Smooth muscle cell (in vitro differentiated cells): ENCODE results near the gene PCDHGA8. TPM values are rescaled to one million over a fixed set of nuclear protein-coding genes. Genes with fewer than 3 reads are reported as not detected.
"Not testable (repeated sequence)": the region's sequence is repeated elsewhere in the genome, so short reads cannot be mapped to it uniquely, and the experiment has no call there.

Experiments
- DNase-seq: peaks from one replicate; lab custom pipeline; 2025; ENCODE audit not compliant: unreplicated experiment; lab: John Stamatoyannopoulos, UW
- H2AFZ ChIP-seq: fragments of 200-600 bp; sonication (generic); 2 replicates; pipeline ENCODE4 v1.6.0; 2016; ENCODE audit warnings: antibody characterized with exemption, low read depth, mild to moderate bottlenecking
- H3F3A ChIP-seq: fragments of 200-600 bp; sonication (generic); 2 replicates; pipeline ENCODE4 v1.6.0; 2017; ENCODE audit warnings: antibody characterized with exemption, low read depth
- H3K27ac ChIP-seq: fragments of 200-600 bp; sonication (generic); 2 replicates; pipeline ENCODE4 v1.5.1; 2016; ENCODE audit warnings: low read depth, mild to moderate bottlenecking
- H3K27me3 ChIP-seq: fragments of 200-600 bp; sonication (generic); 2 replicates; pipeline ENCODE4 v1.6.1; 2016; ENCODE audit warnings: low read depth, mild to moderate bottlenecking
- H3K36me3 ChIP-seq: fragments of 200-600 bp; sonication (generic); 2 replicates; pipeline ENCODE4 v1.5.1; 2016; ENCODE audit warnings: low read depth
- H3K4me1 ChIP-seq: fragments of 200-600 bp; sonication (generic); 2 replicates; pipeline ENCODE4 v1.5.1; 2016; ENCODE audit warnings: low read depth
- H3K4me2 ChIP-seq: fragments of 200-600 bp; sonication (generic); 2 replicates; pipeline ENCODE4 v1.6.0; 2016; ENCODE audit warnings: mild to moderate bottlenecking
- H3K4me3 ChIP-seq: fragments of 200-600 bp; sonication (generic); 2 replicates; pipeline ENCODE4 v1.5.1; 2016; ENCODE audit warnings: mild to moderate bottlenecking
- H3K79me2 ChIP-seq: fragments of 200-600 bp; sonication (generic); 2 replicates; pipeline ENCODE4 v1.6.0; 2016; ENCODE audit warnings: low read depth, mild to moderate bottlenecking
- H3K9ac ChIP-seq: fragments of 200-600 bp; sonication (generic); 2 replicates; pipeline ENCODE4 v1.6.0; 2016; ENCODE audit warnings: low read depth
- H3K9me3 ChIP-seq: fragments of 200-600 bp; sonication (generic); replicated peaks from 2 replicates; pipeline ENCODE4 v1.5.1; 2016; ENCODE audit warnings: low read depth
- H4K20me1 ChIP-seq: fragments of 200-600 bp; sonication (generic); 2 replicates; pipeline ENCODE4 v1.6.0; 2016; ENCODE audit warnings: low read depth
- WGBS: methylation state at CpG from one replicate; pipeline ENCODE4 v1.1.7; 2016; ENCODE audit warnings: low lambda C conversion rate; 5-methylcytosine and 5-hydroxymethylcytosine counted together
- polyA plus RNA-seq: library from polyadenylated mRNA; unstranded; fragments of >200 nt; fragmentation: Nextera tagmentation; extraction: Ambion mirVana; gene quantifications from 2 replicates; pipeline ENCODE4 v1.2.1, GENCODE V29; 2016
- total RNA-seq: library from RNA; depleted of rRNA; stranded (reverse); fragments of >200 nt; gene quantifications from 2 replicates; pipeline ENCODE4 v1.2.3, GENCODE V29; 2014
- TF ChIP-seq, protein P1 (sequence below): fragments of 200-600 bp; sonication (generic); IDR thresholded peaks from 2 replicates; pipeline ENCODE4 v1.5.1; 2017; ENCODE audit warnings: borderline replicate concordance, mild to moderate bottlenecking, antibody characterized with exemption; ENCODE audit not compliant: insufficient read depth, poor library complexity, severe bottlenecking

The PCDHGA8 gene
- total and polyA plus RNA-seq, 2 experiments from 2014 or later, result 0.25 to 3.2 TPM

DNA sequence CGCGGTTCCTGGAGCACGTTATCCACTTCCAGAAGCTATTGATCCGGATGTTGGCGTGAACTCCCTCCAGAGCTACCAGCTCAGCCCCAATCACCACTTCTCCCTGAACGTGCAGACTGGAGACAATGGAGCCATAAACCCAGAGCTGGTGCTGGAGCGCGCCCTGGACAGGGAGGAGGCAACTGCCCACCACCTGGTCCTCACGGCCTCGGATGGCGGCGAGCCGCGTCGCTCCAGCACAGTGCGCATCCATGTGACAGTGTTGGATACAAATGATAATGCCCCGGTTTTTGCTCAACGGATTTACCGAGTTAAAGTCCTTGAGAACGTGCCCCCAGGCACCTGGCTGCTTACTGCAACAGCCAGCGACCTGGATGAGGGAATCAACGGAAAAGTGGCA lies 11.0 kb downstream of the PCDHGA8 start:
- no peak overlapping the region for H2AFZ ChIP-seq
- peaks cover 20% of the 10 kb centered on the region for H3K9me3 ChIP-seq
- no peak overlapping the region for H3K4me2 ChIP-seq
- H3K79me2 ChIP-seq, result no peaks in the 10 kb centered on the region
- no peaks in the 10 kb centered on the region for H3K36me3 ChIP-seq
- no peaks in the 10 kb centered on the region for H4K20me1 ChIP-seq
- H3K9ac ChIP-seq, result no peak overlapping the region
- H3K4me1 ChIP-seq, result no peaks in the 10 kb centered on the region
- 96% methylated on average over 22 of the region's 22 CpGs for whole genome bisulfite sequencing
- DNase-seq, result no peak
- no peaks in the 10 kb centered on the region for H3K27me3 ChIP-seq
- H3K4me3 ChIP-seq, result no peak overlapping the region
- no peak overlapping the region for H3K27ac ChIP-seq
- H3F3A ChIP-seq, result no peaks in the 10 kb centered on the region
- TF ChIP-seq, protein P1, sequence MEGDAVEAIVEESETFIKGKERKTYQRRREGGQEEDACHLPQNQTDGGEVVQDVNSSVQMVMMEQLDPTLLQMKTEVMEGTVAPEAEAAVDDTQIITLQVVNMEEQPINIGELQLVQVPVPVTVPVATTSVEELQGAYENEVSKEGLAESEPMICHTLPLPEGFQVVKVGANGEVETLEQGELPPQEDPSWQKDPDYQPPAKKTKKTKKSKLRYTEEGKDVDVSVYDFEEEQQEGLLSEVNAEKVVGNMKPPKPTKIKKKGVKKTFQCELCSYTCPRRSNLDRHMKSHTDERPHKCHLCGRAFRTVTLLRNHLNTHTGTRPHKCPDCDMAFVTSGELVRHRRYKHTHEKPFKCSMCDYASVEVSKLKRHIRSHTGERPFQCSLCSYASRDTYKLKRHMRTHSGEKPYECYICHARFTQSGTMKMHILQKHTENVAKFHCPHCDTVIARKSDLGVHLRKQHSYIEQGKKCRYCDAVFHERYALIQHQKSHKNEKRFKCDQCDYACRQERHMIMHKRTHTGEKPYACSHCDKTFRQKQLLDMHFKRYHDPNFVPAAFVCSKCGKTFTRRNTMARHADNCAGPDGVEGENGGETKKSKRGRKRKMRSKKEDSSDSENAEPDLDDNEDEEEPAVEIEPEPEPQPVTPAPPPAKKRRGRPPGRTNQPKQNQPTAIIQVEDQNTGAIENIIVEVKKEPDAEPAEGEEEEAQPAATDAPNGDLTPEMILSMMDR, result no peak

DNA sequence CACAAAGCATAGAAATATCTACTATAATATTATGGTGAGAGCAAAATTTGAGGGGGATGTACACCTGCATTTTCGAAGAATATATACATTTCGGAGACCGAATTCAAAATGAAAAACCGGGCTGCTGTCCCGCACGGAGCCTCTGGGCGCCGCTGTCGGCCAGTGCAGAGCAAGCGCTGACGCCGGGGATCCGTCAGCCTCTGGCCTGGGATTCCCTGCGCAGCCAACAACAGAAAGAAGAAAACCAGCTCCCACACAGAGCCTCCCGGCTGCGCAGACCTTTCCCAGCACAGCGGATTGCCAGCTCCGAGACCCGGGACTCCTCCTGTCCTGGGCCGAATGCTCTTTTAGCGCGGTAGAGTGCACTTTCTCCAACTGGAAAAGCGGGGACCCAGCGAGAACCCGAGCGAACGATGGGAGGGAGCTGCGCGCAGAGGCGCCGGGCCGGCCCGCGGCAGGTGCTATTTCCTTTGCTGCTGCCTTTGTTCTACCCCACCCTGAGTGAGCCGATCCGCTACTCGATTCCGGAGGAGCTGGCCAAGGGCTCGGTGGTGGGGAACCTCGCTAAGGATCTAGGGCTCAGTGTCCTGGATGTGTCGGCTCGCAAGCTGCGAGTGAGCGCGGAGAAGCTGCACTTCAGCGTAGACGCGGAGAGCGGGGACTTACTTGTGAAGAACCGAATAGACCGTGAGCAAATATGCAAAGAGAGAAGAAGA lies 15.5 kb downstream of the PCDHGA8 start, which contains the start of gene PCDHGB6:
PCDHGB6 (plus strand) TSS at position 232 of the 716 bp plus-strand sequence; CDS start at position 414, 182 bp downstream.
- DNase-seq, H3K9me3 ChIP-seq, H3K27me3 ChIP-seq, H3K27ac ChIP-seq, H4K20me1 ChIP-seq, H3K36me3 ChIP-seq, H3K79me2 ChIP-seq, H3K4me1 ChIP-seq, H3F3A ChIP-seq: not testable (repeated sequence)
- Histone ChIP-seq H3K9ac (peak within 1 kb of the TSS; percentile 28), H3K4me2 (peak within 1 kb of the TSS; percentile 81), H3K4me3 (peak within 1 kb of the TSS; percentile 64), H2AFZ (peak within 1 kb of the TSS; percentile 78)
- 9% methylated on average over 51 of the region's 51 CpGs for WGBS
- TF ChIP-seq, protein P1, result peak; percentile 73

DNA sequence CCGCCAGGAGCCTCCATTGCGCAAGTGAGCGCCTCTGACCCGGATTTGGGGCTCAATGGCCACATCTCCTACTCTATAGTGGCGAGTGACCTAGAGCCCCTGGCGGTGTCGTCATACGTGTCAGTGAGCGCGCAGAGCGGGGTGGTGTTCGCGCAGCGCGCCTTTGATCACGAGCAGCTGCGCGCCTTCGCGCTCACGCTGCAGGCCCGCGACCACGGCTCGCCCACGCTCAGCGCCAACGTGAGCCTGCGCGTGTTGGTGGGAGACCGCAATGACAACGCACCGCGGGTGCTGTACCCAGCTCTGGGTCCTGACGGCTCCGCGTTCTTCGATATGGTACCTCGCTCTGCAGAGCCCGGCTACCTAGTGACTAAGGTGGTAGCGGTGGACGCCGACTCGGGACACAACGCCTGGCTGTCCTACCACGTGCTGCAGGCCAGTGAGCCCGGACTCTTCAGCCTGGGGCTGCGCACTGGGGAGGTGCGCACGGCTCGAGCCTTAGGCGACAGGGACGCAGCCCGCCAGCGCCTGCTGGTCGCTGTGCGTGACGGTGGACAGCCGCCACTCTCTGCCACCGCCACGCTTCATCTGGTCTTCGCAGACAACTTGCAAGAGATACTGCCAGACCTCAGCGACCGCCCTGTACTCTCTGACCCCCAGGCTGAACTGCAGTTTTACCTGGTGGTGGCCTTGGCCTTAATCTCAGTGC lies 17.3 kb downstream of the PCDHGA8 start:
- H2AFZ ChIP-seq, result no peak overlapping the region

More for the DNA sequence above, 17.3 kb downstream of the PCDHGA8 start:
- Histone ChIP-seq H4K20me1 (no peaks in the 10 kb centered on the region), H3K9me3 (no peaks in the 10 kb centered on the region), H3K79me2 (peaks cover 16% of the 10 kb centered on the region), H3K4me1 (no peaks in the 10 kb centered on the region), H3K4me2 (no peak overlapping the region), H3K36me3 (no peaks in the 10 kb centered on the region), H3F3A (no peaks in the 10 kb centered on the region), H3K27me3 (no peaks in the 10 kb centered on the region), H3K27ac (no peak overlapping the region), H3K4me3 (no peak overlapping the region), H3K9ac (no peak overlapping the region)
- TF ChIP-seq, protein P1, result no peak
- no peak for DNase-seq
- 97% methylated on average over 64 of the region's 64 CpGs for WGBS
